ENCODE measurements around the gene DVL1. TPM values are rescaled to one million over a fixed set of nuclear protein-coding genes. Genes with fewer than 3 reads are reported as not detected.

The DVL1 gene
- total RNA-seq, 2 experiments from 2014 or later: 33.4 to 35.0 TPM

GRCh38 chr1:1298861-1299685, 50.1 kb downstream of the DVL1 start:
- intact Hi-C loops (cut with micrococcal nuclease): no loop called here
- H3K36me3 Mint-ChIP-seq (ENCODE audit: low read depth): no peaks in the 10 kb centered on the region
- H3K9me3 Mint-ChIP-seq: no peaks in the 10 kb centered on the region
- H3K27ac Mint-ChIP-seq: no peak overlapping the region
- no peaks in the 10 kb centered on the region for H3K4me1 Mint-ChIP-seq (ENCODE audit: low read depth)
- CTCF ChIA-PET: interaction anchor here (1.3 kb wide), 1 partner anchor 26 kb away, joined by 5 read pairs; no protein-coding TSS in a partner anchor
- H3K27me3 Mint-ChIP-seq (ENCODE audit: low read depth): no peaks in the 10 kb centered on the region
- no peak overlapping the region for H3K4me3 Mint-ChIP-seq
- DNase-seq: no peak

- no peaks in the 10 kb centered on the region for H3K4me1 Mint-ChIP-seq (ENCODE audit: low read depth)
- H3K27ac Mint-ChIP-seq: no peak overlapping the region
- H3K27me3 Mint-ChIP-seq (ENCODE audit: low read depth): no peaks in the 10 kb centered on the region
- intact Hi-C loops (cut with micrococcal nuclease): no loop called here
- no peaks in the 10 kb centered on the region for H3K36me3 Mint-ChIP-seq (ENCODE audit: low read depth)
- no peak for DNase-seq
- CTCF ChIA-PET: no interaction called here
- H3K9me3 Mint-ChIP-seq: no peaks in the 10 kb centered on the region
- no peak overlapping the region for H3K4me3 Mint-ChIP-seq
These were observed 51.3 kb downstream of the DVL1 start for GRCh38 chr1:1297802-1298424.

DNA sequence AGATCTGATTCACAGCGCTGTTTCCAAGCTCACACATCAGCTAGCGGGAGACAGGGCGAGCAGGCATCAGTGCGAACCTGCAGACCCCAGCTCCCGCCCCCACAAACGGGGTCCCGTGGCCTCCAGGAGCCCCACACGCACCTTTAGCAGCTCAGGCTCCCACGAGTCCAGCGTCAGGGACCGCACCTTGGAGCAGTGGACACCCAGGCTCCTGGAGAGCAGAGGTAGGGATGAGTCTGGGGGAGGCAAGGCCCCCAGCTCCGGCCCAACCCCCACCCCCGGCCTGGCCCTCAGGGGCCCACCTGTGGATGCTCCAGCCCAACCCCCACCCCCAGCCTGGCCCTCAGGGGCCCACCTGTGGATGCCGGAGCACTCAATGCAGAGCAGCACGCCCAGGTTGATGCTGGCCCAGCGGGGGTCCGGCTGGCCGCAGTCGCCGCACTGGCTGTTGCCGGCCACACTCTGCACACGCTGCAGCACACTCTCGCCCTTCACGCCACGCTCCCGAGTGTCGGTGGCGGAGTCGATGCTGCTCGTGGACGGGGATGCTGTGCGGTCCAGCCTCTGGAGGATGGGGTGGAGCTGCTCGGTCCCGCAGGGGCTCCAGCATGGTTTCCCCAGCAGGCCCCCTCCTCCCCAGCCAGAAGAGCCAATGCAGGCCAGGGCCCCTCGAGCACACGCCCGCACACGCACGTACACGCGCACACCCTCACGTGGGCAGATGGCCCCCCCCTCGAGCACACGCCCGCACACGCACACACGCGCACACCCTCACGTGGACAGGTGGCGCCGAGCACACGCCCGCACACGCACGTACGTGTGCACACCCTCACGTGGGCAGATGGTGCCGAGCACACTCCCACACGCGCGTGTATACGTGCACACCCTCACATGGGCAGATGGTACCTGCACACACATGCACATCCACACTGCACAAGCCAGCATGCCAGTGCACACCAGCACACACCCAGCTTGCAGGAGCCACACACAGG, 52.9 kb downstream of the DVL1 start:
- Mint-ChIP-seq H3K36me3 (ENCODE audit: low read depth) (no peaks in the 10 kb centered on the region), H3K4me3 (no peak overlapping the region), H3K9me3 (no peaks in the 10 kb centered on the region), H3K27me3 (ENCODE audit: low read depth) (no peaks in the 10 kb centered on the region), H3K4me1 (ENCODE audit: low read depth) (no peaks in the 10 kb centered on the region), H3K27ac (no peak overlapping the region)
- CTCF ChIA-PET: no interaction called here
- DNase-seq: no peak
- intact Hi-C loops (cut with micrococcal nuclease): no loop called here

DNA sequence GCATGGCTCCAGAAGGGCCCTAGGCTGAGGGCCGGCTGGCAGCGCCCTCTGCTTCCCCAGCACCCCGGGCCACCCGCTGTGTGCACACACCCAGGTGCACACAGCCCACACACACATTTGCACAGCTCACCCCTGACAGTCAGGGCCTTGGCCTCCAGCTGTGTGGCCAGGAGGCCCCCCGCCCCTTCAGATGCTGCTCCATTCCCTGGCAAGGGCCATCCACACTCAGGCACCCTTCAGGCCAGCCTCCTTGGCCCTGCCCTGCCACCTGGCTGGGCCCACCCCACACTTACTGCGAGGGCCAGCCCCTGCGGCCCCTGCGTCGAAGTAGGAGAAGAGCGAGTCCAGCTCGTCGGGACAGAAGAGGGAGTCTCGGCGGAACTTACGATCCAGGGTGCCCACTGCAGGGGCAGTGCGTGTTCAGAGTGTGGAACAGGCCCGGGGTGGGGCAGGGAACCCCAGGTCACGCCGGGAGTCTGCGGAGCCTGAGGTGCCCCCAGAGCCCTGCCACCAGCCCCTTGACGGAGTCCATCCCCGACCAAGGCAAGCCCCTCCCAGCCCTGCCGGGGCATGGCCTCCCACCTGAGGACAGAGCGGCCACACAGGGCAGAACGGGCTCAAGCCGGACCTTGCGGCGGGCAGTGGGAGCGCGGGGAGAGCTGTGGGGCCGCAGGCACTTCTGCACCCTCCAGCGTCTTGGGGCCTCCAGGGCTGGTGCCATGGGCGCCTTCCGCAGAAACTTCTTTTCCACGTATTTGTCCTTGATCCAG, 53.9 kb downstream of the DVL1 start:
- DNase-seq: no peak
- Mint-ChIP-seq H3K4me3 (no peak overlapping the region), H3K4me1 (ENCODE audit: low read depth) (no peaks in the 10 kb centered on the region), H3K9me3 (no peaks in the 10 kb centered on the region), H3K27me3 (ENCODE audit: low read depth) (no peaks in the 10 kb centered on the region), H3K36me3 (ENCODE audit: low read depth) (no peaks in the 10 kb centered on the region), H3K27ac (no peak overlapping the region)
- intact Hi-C loops (cut with micrococcal nuclease): no loop called here
- CTCF ChIA-PET: interaction anchor here (0.5 kb wide), 1 partner anchor 311 kb away, joined by 3 read pairs; no protein-coding TSS in a partner anchor

GRCh38 chr1:1294250-1294890, 54.8 kb downstream of the DVL1 start:
- Mint-ChIP-seq H3K4me1 (ENCODE audit: low read depth) (no peaks in the 10 kb centered on the region), H3K27me3 (ENCODE audit: low read depth) (no peaks in the 10 kb centered on the region), H3K4me3 (no peak overlapping the region), H3K27ac (no peak overlapping the region), H3K9me3 (no peaks in the 10 kb centered on the region), H3K36me3 (ENCODE audit: low read depth) (no peaks in the 10 kb centered on the region)
- intact Hi-C loops (cut with micrococcal nuclease): loop anchor here (5.0 kb wide), 1 partner anchor 312 kb away; the partner anchor contains the start of gene PERM1
- DNase-seq: no peak
- CTCF ChIA-PET: no interaction called here

GRCh38 chr1:1293263-1294249, 55.7 kb downstream of the DVL1 start:
- intact Hi-C loops (cut with micrococcal nuclease): loop anchor here (2.0 to 5.0 kb wide), 2 partner anchors 171 to 311 kb away; partner anchors contain the start of gene PERM1
- Mint-ChIP-seq H3K27ac (no peak overlapping the region), H3K4me1 (ENCODE audit: low read depth) (no peaks in the 10 kb centered on the region), H3K4me3 (no peak overlapping the region), H3K27me3 (ENCODE audit: low read depth) (no peaks in the 10 kb centered on the region), H3K9me3 (no peaks in the 10 kb centered on the region), H3K36me3 (ENCODE audit: low read depth) (no peaks in the 10 kb centered on the region)
- no peak for DNase-seq
- CTCF ChIA-PET: no interaction called here

DNA sequence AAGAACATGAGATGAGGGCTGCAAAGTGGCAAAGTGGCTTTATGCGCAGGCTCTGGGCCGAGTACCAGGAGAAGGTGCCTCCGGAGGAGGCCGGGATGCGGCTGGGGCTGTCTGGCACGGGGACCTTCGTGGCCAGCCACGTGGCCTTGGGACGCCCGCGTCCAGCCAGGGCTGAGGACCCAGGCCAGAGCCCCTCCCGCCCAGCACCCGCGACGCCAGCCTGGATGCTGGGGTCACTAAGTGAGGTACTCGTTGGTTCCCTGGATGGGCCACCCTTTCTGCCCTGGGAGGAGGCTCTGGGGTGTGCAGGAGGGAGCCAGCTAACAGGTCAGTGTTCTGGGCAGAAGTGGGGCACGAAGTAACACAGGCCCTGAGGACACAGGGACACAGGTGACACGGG, 56.4 kb downstream of the DVL1 start:
- no peak for DNase-seq
- CTCF ChIA-PET: interaction anchor here (3.2 kb wide), 1 partner anchor 170 kb away, joined by 34 read pairs; no protein-coding TSS in a partner anchor
- no peak overlapping the region for H3K4me3 Mint-ChIP-seq
- H3K36me3 Mint-ChIP-seq (ENCODE audit: low read depth): no peaks in the 10 kb centered on the region
- H3K27me3 Mint-ChIP-seq (ENCODE audit: low read depth): no peaks in the 10 kb centered on the region
- no peaks in the 10 kb centered on the region for H3K4me1 Mint-ChIP-seq (ENCODE audit: low read depth)
- no peaks in the 10 kb centered on the region for H3K9me3 Mint-ChIP-seq
- intact Hi-C loops (cut with micrococcal nuclease): loop anchor here (2.0 to 5.0 kb wide), 2 partner anchors 170 to 311 kb away; partner anchors contain the start of gene PERM1
- H3K27ac Mint-ChIP-seq: no peak overlapping the region

DNA sequence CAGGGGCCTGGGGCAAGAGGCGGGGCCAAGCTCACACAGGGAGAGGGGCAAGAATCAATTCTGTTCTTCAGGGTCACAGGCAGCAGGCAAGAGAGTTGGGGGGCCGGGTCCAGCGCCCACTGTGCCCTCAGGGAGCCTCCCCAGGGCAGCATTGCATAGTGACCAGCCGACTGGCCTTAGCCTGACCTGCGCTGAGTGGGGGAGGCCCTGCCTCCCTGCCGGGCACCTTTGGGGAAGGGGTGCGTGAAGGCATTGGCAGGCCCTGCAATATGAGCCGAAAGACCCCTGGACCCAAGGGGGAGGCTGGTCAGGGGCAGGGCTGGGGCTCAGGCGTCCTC, 56.8 kb downstream of the DVL1 start:
- intact Hi-C loops (cut with micrococcal nuclease): loop anchor here (2.0 to 5.0 kb wide), 2 partner anchors 170 to 310 kb away; partner anchors contain the start of gene PERM1
- CTCF ChIA-PET: interaction anchor here (0.6 to 3.2 kb wide), 4 partner anchors 31 to 175 kb away, joined by 3 to 34 read pairs (median 5); no protein-coding TSS in a partner anchor
- no peaks in the 10 kb centered on the region for H3K4me1 Mint-ChIP-seq (ENCODE audit: low read depth)
- no peak overlapping the region for H3K27ac Mint-ChIP-seq
- no peak overlapping the region for H3K4me3 Mint-ChIP-seq
- H3K27me3 Mint-ChIP-seq (ENCODE audit: low read depth): no peaks in the 10 kb centered on the region
- H3K36me3 Mint-ChIP-seq (ENCODE audit: low read depth): no peaks in the 10 kb centered on the region
- DNase-seq: no peak
- no peaks in the 10 kb centered on the region for H3K9me3 Mint-ChIP-seq

DNA sequence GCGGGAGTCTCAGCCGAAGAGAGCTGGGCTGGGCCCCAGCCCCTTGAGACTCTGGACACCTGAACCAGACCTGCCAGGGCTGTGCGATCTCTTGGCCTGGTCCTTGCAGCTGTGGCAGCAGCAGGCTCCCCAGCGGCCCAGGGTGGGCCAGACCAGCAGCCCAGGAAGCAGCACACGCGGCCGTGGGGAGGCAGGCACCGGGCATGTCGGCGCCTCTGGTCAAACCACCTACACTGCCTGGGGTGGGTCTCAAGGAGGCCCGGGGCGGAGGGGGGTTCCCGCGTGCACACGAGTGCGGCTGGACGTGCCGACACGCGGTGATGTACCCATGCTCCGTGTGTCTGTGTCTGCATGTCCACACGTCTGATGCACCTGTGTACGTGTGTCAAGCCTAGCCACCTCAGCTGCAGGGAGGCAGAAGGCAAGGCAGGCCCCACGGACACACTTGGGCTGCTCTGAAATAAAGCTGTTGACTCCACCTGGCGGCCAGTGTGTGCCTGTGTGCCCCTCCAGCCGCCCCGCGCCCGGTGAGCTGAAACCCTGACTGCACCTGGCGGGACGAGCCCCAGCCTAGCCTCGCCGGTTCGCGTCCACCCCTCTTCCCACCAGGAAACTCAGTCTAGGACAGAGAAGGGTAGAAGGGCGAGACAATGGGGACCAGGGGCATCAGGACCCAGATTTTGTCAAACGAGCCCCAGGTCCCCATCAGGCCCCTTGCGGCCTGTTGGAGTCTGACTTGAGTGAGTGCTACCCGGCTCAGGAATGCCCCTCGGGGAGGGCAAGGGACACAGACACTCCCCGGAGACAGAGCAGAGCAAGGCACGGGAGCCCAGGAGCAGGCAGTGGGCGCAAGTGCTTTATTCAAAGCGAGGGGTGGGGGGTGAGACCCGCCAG, 57.4 kb downstream of the DVL1 start:
- no peak overlapping the region for H3K4me3 Mint-ChIP-seq
- H3K27ac Mint-ChIP-seq: no peak overlapping the region
- H3K9me3 Mint-ChIP-seq: no peaks in the 10 kb centered on the region
- H3K36me3 Mint-ChIP-seq (ENCODE audit: low read depth): no peaks in the 10 kb centered on the region
- no peaks in the 10 kb centered on the region for H3K4me1 Mint-ChIP-seq (ENCODE audit: low read depth)
- CTCF ChIA-PET: interaction anchor here (0.6 to 3.2 kb wide), 8 partner anchors 10 to 308 kb away, joined by 3 to 34 read pairs (median 3); no protein-coding TSS in a partner anchor
- no peaks in the 10 kb centered on the region for H3K27me3 Mint-ChIP-seq (ENCODE audit: low read depth)
- peak; percentile 73 for DNase-seq
- intact Hi-C loops (cut with micrococcal nuclease): loop anchor here (2.0 to 5.0 kb wide), 2 partner anchors 169 to 309 kb away; partner anchors contain the start of gene PERM1

Measured in activated naive CD4-positive, alpha-beta T cell treated with anti-CD3 and anti-CD28 coated beads for 36 hours (primary cell).